Stimulated activated naive CD8-positive, alpha-beta T cell treated with anti-CD3 and anti-CD28 coated beads, Interleukin-15, Interleukin-2, amounts not matched to agents 100 ng/mL and 50 ng/mL, for 24 hours (primary cell): ENCODE measurements around the gene CLEC9A.

Experiments used
- H3K27ac Mint-ChIP-seq: one replicate; pipeline ENCODE4 v1.8.0; 2021; ENCODE audit warnings: mild to moderate bottlenecking, mixed read lengths
- H3K27me3 Mint-ChIP-seq: one replicate; pipeline ENCODE4 v1.8.0; 2021; ENCODE audit warnings: mixed read lengths
- H3K36me3 Mint-ChIP-seq: one replicate; pipeline ENCODE4 v1.8.0; 2021; ENCODE audit warnings: low read depth, mixed read lengths
- H3K4me1 Mint-ChIP-seq: one replicate; pipeline ENCODE4 v1.8.0; 2021; ENCODE audit warnings: low read depth, mixed read lengths
- H3K4me3 Mint-ChIP-seq: one replicate; pipeline ENCODE4 v1.8.0; 2021; ENCODE audit warnings: mild to moderate bottlenecking, mixed read lengths
- H3K9me3 Mint-ChIP-seq: one replicate; pipeline ENCODE4 v1.8.0; 2021; ENCODE audit warnings: mixed read lengths

CLEC9A gene

GRCh38 chr12:10113075-10113474, 82.6 kb downstream of the CLEC9A start:
- Mint-ChIP-seq H3K36me3 (no peaks in the 10 kb centered on the region), H3K9me3 (peaks cover 3% of the 10 kb centered on the region), H3K27me3 (no peaks in the 10 kb centered on the region), H3K27ac (no peak overlapping the region), H3K4me3 (no peak overlapping the region), H3K4me1 (no peaks in the 10 kb centered on the region)

- no peaks in the 10 kb centered on the region for H3K36me3 Mint-ChIP-seq
- H3K4me3 Mint-ChIP-seq, result no peak overlapping the region
- peaks cover 3% of the 10 kb centered on the region for H3K9me3 Mint-ChIP-seq
- H3K4me1 Mint-ChIP-seq, result no peaks in the 10 kb centered on the region
- H3K27ac Mint-ChIP-seq, result no peak overlapping the region
- H3K27me3 Mint-ChIP-seq, result no peaks in the 10 kb centered on the region
These were observed 83.4 kb downstream of the CLEC9A start for GRCh38 chr12:10113920-10114319.

- H3K4me1 Mint-ChIP-seq, result no peaks in the 10 kb centered on the region
- no peak overlapping the region for H3K27ac Mint-ChIP-seq
- no peaks in the 10 kb centered on the region for H3K36me3 Mint-ChIP-seq
- peaks cover 3% of the 10 kb centered on the region for H3K9me3 Mint-ChIP-seq
- no peak overlapping the region for H3K4me3 Mint-ChIP-seq
- no peaks in the 10 kb centered on the region for H3K27me3 Mint-ChIP-seq
These were observed 84.8 kb downstream of the CLEC9A start for GRCh38 chr12:10115311-10115710.
